HG02973 (cell line): ENCODE measurements around the gene PXDN.
"Not testable (repeated sequence)": the region's sequence is repeated elsewhere in the genome, so short reads cannot be mapped to it uniquely, and the experiment has no call there.

Experiments
- ATAC-seq: cut with Tn5 transposase; IDR thresholded peaks from one replicate; pipeline ENCODE4 v1.9.1; 2021; ENCODE audit warnings: moderate library complexity; ENCODE audit not compliant: unreplicated experiment

Gene PXDN

GRCh38 chr2:1636791-1637415 lies 107.4 kb downstream of the PXDN start:
- no peak for ATAC-seq

- ATAC-seq, result no peak
Observed at GRCh38 chr2:1635823-1636222, 108.5 kb downstream of the PXDN start.

GRCh38 chr2:1634681-1635341 lies 109.5 kb downstream of the PXDN start:
- no peak for ATAC-seq

- no peak for ATAC-seq
Observed at GRCh38 chr2:1633936-1634587, 110.3 kb downstream of the PXDN start.

DNA sequence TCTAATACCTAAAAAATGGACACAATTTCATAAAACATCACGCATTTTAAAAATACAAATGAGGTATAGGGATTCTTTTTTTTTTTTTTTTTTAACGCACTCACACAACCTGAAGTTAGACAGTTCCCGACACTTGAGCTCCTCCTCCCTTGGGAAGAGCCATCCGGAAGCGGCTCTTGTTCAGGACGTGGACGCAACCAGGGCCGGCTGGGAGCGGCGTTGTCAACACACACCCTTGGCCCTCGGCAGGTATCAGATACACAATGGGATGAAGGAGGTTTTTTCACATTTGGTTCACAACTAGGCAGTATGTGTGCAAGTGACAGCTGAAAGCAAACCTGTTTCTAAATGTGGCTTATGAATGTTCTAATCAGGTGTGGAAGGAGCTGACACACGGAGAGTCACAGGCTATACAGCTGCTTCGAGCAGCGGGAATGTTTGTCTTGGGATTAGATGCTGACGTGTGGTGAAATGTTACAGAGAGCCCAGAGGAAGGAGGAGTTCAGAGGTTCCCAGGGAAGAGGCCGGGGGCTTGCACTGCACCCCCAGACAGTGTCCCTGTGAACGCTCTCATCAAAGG lies 111.1 kb downstream of the PXDN start:
- no peak for ATAC-seq

DNA sequence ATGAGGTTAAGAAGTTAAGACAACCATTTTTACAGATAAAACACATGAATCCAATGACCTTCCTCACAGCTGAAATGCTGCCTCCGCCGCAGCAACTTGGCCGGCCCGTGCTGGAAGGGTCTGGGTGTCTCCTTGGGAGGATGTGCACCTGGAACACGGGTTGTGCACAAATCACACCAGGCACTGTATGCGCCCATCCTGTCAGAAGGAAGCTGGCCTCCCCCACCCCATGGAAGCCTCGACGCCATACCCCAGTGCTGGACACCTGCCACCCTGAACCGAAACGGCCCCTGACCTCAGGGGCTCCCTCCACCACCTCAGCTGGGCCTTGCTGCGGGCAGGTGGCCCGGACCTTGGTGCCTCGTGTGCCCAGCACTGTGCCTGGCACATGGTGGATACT lies 111.8 kb downstream of the PXDN start:
- no peak for ATAC-seq

GRCh38 chr2:1632002-1632348 lies 112.3 kb downstream of the PXDN start:
- no peak for ATAC-seq

DNA sequence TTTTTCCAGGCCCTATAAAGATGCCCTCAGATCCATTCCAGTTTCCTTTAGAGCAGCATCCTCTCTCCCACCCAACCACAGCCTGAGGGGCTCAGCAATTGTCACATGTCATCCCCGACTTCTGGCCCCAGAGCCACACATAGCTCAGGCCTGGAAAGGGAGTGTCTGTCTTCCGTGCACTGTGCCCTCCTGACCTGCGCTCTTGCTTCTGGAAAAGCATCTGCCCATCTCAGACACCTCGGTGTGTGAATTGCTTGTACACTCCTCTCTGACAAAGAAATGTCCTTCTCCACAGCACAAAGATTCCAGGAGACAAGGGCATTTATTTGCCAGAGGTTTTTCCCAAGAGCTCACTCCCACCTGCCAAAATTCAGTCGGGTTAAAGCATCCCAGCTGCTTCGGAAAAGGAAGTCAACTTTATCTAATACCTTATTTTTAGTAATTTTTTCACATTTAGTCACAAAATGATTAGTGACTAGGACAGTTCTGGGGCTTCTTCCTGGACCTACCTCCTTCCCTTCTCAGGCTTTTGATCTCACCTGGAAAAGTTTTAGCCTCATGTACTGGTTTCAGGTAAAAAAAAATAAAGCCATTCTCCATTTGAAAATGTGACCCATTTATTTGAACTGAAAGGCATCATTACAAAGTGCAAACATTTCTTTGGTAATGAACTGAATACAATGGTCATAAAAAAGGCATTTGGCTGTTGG lies 112.9 kb downstream of the PXDN start:
- no peak for ATAC-seq

GRCh38 chr2:1628893-1629292 lies 115.4 kb downstream of the PXDN start:
- ATAC-seq, result no peak

GRCh38 chr2:1627628-1628381 lies 116.5 kb downstream of the PXDN start:
- ATAC-seq, result no peak

DNA sequence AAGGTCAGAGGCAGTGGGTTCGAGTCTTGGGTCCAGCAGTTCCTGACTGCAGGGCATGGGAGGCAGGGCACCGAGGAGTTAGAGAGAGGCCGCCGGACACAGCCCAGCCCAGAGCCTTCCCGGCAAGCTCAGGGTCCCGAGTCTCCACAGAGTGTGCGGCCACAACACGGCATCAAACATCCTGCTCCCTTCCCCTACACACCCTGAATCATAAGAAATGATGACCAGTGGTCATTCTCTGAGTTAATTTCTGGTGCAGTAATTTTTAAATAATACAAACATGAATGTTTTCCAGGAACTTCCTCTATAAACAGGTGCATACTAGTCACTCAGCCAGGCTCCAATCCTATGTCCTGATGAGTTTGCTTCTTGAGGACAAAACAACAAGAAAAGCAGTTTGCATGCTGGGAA lies 118.0 kb downstream of the PXDN start:
- ATAC-seq, result no peak

DNA sequence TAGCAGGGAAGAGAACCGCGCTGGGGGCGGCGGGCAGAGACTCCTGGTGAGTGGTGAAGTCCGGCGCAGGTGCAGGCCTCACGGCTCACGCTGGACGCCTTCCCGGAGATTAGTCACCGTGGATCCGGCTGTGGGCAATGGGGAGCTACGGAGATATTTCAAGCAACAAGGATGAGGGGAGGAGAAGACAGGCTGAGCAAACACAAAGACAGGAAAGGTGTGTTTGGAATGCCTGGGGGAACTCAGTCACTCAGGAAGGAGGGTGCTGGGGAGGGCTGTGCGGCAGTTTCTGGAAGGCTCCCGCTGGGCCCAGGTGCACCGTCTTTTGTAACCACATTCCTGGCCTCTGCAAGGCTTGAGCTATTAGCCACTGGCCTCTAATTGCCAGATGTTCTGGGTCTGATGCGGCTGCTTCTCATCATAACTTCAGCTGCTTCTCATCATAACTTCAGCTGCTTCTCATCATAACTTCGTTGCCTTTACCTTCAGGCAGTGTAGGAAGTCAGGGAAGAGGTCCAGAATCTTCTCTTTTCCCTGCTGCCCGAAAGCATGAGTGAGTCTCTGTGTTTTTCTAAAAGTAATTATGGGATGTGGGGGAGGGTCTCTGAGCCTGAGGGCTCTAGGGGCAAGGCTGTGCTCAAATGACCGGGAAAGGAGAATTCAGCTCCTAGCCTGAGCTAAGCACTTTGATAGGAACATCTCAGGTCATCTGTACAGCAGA lies 118.9 kb downstream of the PXDN start:
- ATAC-seq, result no peak

- no peak for ATAC-seq
Observed at GRCh38 chr2:1623906-1624445, 120.3 kb downstream of the PXDN start.

DNA sequence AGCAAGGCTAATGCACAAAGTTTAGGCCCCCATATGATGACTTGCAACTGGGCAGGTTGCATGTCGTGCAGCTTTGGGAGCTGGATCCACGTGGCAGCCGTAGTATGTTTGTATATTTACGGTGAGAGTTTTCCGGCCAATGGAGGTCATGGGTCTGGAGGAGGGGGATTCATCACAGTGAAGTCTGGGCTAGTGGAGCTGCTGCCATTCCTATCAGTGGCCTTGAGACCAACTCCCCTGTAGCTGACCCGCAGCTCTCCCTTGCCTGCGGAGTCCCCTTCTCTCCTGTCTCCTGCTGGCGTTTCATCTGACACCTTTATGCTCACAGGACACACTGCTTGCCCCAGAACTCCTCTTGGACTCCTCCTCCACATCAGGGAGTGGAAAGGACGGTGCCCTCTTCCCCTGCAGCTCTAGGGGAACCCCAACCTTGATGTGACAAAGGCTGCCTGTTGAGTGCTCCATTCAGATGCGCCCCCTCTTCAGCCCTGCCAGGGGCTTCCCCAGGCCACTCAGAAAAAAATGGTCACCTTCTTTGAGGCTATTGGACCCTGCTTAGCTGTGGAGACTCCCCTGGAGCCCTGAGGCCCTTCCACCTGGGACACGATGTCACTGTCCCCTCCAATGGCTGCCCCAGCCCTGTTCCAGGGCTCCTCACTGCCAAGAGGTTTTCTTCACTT lies 121.7 kb downstream of the PXDN start:
- no peak for ATAC-seq

DNA sequence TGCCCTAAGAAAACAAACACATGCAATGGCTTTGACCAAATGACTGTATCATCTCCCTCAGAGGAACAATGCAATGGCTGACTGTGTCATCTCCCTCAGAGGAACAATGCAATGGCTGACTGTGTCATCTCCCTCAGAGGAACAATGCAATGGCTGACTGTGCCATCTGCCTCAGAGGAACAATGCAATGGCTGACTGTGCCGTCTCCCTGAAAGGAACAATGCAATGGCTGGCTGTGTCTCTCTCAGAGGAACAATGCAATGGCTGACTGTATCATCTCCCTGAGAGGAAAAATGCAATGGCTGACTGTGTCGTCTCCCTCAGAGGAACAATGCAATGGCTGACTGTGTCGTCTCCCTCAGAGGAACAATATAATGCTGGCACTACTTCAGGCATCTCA lies 122.3 kb downstream of the PXDN start:
- ATAC-seq, result not testable (repeated sequence)

- ATAC-seq, result no peak
Observed at GRCh38 chr2:1621501-1621900, 122.8 kb downstream of the PXDN start.

- ATAC-seq, result no peak
Observed at GRCh38 chr2:1621041-1621440, 123.3 kb downstream of the PXDN start.

- ATAC-seq, result no peak
Observed at GRCh38 chr2:1620081-1620480, 124.2 kb downstream of the PXDN start.

- no peak for ATAC-seq
Observed at GRCh38 chr2:1619556-1619955, 124.8 kb downstream of the PXDN start.
